HepG2 (cell line): ENCODE data around the gene CDRT4. TPM values are rescaled to one million over a fixed set of nuclear protein-coding genes. Genes with fewer than 3 reads are reported as not detected.

Source experiments
- ATAC-seq: fragments of 200-7000 bp; cut with Tn5 transposase; 3 replicates; pipeline ENCODE4 v1.9.1; 2020; ENCODE audit warnings: mild to moderate bottlenecking, moderate library complexity
- BruUV-seq: library from RNA; stranded (reverse); fragments of 400-500 nt; replicated peaks from 2 replicates; lab custom pipeline; 2021; lab: Mats Ljungman, UMichigan
- CTCF ChIA-PET: fragments of 300-600 bp; formaldehyde crosslinking; extraction: SDS; loops from one replicate; lab custom pipeline; 2021; ENCODE audit warnings: low total read pairs, inconsistent platforms, low intra/inter-chr PET ratio; lab: Yijun Ruan, JAX
- POLR2A ChIA-PET: fragments of 350-600 bp; sonication (Branson Sonifier 250); formaldehyde crosslinking; loops from one replicate; lab custom pipeline; 2020; ENCODE audit warnings: antibody characterized with exemption, inconsistent platforms; lab: Yijun Ruan, JAX
- DNase-seq: peaks from one replicate; pipeline ENCODE4 v3.0.0-alpha.2; 2015; ENCODE audit warnings: low spot score
- FAIRE-seq: peaks from 3 replicates; lab custom pipeline; 2011; peaks lifted over from hg19 to GRCh38; lab: Jason Lieb, UNC
- H2AFZ ChIP-seq: one replicate; pipeline ENCODE4 v1.6.1; 2011; ENCODE audit warnings: low read length, inconsistent platforms
- H3K27ac ChIP-seq: fragments of 300-600 bp; 3 replicates; pipeline ENCODE4 v1.8.0; 2011; ENCODE audit warnings: mixed run types, mild to moderate bottlenecking, mixed read lengths, low read length, inconsistent platforms; ENCODE audit not compliant: insufficient read depth; ENCODE audit errors: extremely low read length
- H3K27me3 ChIP-seq, 2 experiments: fragments of 200-600 bp in 1 of 2; 2 replicates in 1 of 2; 3 replicates in 1 of 2; pipeline versions ENCODE4 v1.6.0 to v1.8.0; 2011; ENCODE audit warnings: low read length in 2 of 2, mild to moderate bottlenecking in 2 of 2, moderate library complexity in 2 of 2, inconsistent platforms in 1 of 2; ENCODE audit not compliant: insufficient read depth in 2 of 2, control insufficient read depth in 1 of 2
- H3K36me3 ChIP-seq, 2 experiments: fragments of 200-600 bp in 1 of 2; replicated peaks in 1 of 2; 2 replicates in 1 of 2; 3 replicates in 1 of 2; pipeline versions ENCODE4 v1.5.1 to v1.8.0; 2011; ENCODE audit warnings: low read length in 2 of 2, inconsistent platforms in 1 of 2; ENCODE audit not compliant: insufficient read depth in 2 of 2, control insufficient read depth in 1 of 2
- H3K4me1 ChIP-seq: 2 replicates; pipeline ENCODE4 v1.5.1; 2012; ENCODE audit warnings: low read length, inconsistent platforms; ENCODE audit not compliant: insufficient read depth
- H3K4me2 ChIP-seq: 2 replicates; pipeline ENCODE4 v1.6.0; 2011; ENCODE audit warnings: low read depth, low read length, inconsistent platforms
- H3K4me3 ChIP-seq, 3 experiments: fragments of 200-600 bp in 1 of 3; sonication (generic), shearing (Covaris generic) in 1 of 3; replicated peaks in 1 of 3; 2 replicates each; pipeline ENCODE4 v1.5.1; 2011 to 2016; ENCODE audit warnings: low read length in 3 of 3, inconsistent platforms in 2 of 3, low read depth in 2 of 3, mild to moderate bottlenecking in 2 of 3, control low read depth in 1 of 3, mixed read lengths in 1 of 3; ENCODE audit not compliant: insufficient read depth in 1 of 3
- H3K79me2 ChIP-seq: one replicate; pipeline ENCODE4 v1.6.1; 2011; ENCODE audit warnings: low read length, inconsistent platforms; ENCODE audit not compliant: insufficient read depth
- H3K9ac ChIP-seq: 2 replicates; pipeline ENCODE4 v1.6.0; 2011; ENCODE audit warnings: mild to moderate bottlenecking, low read depth, low read length, inconsistent platforms; ENCODE audit not compliant: insufficient read depth
- H3K9me3 ChIP-seq: 2 replicates; pipeline ENCODE4 v1.5.1; 2012; ENCODE audit warnings: mild to moderate bottlenecking, low read length
- H4K20me1 ChIP-seq: 2 replicates; pipeline ENCODE4 v1.6.0; 2011; ENCODE audit warnings: inconsistent platforms, mild to moderate bottlenecking, low read length, moderate library complexity; ENCODE audit not compliant: insufficient read depth
- ARHGAP35 ChIP-seq: sonication (generic); formaldehyde crosslinking; IDR thresholded peaks from 2 replicates; pipeline ENCODE4 v1.9.0; 2022; ENCODE audit warnings: mild to moderate bottlenecking, inconsistent platforms, moderate library complexity, missing genetic modification reagents, borderline replicate concordance
- CTCF ChIP-seq: sonication (generic); formaldehyde crosslinking; IDR thresholded peaks from 2 replicates; pipeline ENCODE4 v1.5.0; 2020; ENCODE audit warnings: mild to moderate bottlenecking, missing genetic modification reagents, moderate library complexity
- KLF12 ChIP-seq: sonication (generic); formaldehyde crosslinking; IDR thresholded peaks from 2 replicates; pipeline ENCODE4 v1.4.0; 2020; ENCODE audit warnings: missing genetic modification reagents, borderline replicate concordance
- LCORL ChIP-seq, 2 experiments: fragments of 450-650 bp in 1 of 2; sonication (generic) in 1 of 2; formaldehyde crosslinking in 1 of 2; IDR thresholded peaks; 2 replicates each; pipeline versions ENCODE4 v1.5.0 to v1.6.1; 2017 to 2020; ENCODE audit warnings: antibody characterized with exemption in 1 of 2, missing genetic modification reagents in 1 of 2
- RAD21 ChIP-seq: fragments of 450-650 bp; formaldehyde crosslinking; IDR thresholded peaks from 2 replicates; pipeline ENCODE4 v1.5.0; 2020; ENCODE audit warnings: mild to moderate bottlenecking
- STAG1 ChIP-seq: sonication (generic); formaldehyde crosslinking; IDR thresholded peaks from 2 replicates; pipeline ENCODE4 v1.4.0; 2020; ENCODE audit warnings: missing genetic modification reagents
- XRCC5 ChIP-seq: fragments of 200-400 bp; formaldehyde crosslinking; optimal IDR thresholded peaks from 2 replicates; pipeline ENCODE3; 2017; ENCODE audit warnings: mild to moderate bottlenecking, low read length
- ZBTB33 ChIP-seq: sonication (generic); formaldehyde crosslinking; IDR thresholded peaks from 2 replicates; pipeline ENCODE4 v1.4.0; 2020; ENCODE audit warnings: missing genetic modification reagents
- ZNF101 ChIP-seq: sonication (generic); formaldehyde crosslinking; IDR thresholded peaks from 2 replicates; pipeline ENCODE4 v1.4.0; 2020; ENCODE audit warnings: mild to moderate bottlenecking, low read depth, missing genetic modification reagents, borderline replicate concordance
- ZNF350 ChIP-seq: sonication (generic); formaldehyde crosslinking; IDR thresholded peaks from 2 replicates; pipeline ENCODE4 v1.4.0; 2020; ENCODE audit warnings: mild to moderate bottlenecking, low read depth, missing genetic modification reagents, borderline replicate concordance
- ZSCAN5A ChIP-seq: sonication (generic); formaldehyde crosslinking; IDR thresholded peaks from 2 replicates; pipeline ENCODE4 v1.8.0; 2022; ENCODE audit warnings: mild to moderate bottlenecking, missing genetic modification reagents, borderline replicate concordance
- WGBS: methylation state at CpG from one replicate; pipeline ENCODE4 v1.1.6; 2017; ENCODE audit warnings: low lambda C conversion rate; 5-methylcytosine and 5-hydroxymethylcytosine counted together
- in situ Hi-C: cut with HindIII; loops from 2 replicates; pipeline ENCODE4 v1.10.0; 2017; ENCODE audit warnings: low pct_unique_long_range_greater_than_20kb; ENCODE audit not compliant: extremely low pct_ligation_motif_present
- intact Hi-C: fragments of 100-400 bp; cut with micrococcal nuclease; formaldehyde crosslinking; loops from one replicate; pipeline ENCODE4 v1.10.0; 2022; ENCODE audit not compliant: unreplicated experiment
- polyA plus RNA-seq, 8 experiments: library from polyadenylated mRNA; depleted of rRNA in 3 of 8; stranded (reverse) in 7 of 8; unstranded in 1 of 8; fragments of >200 nt; fragmentation: Illumina TruSeq in 4 of 8; extraction: Trizol in 4 of 8; gene quantifications; 2 replicates each; pipeline versions ENCODE4 v1.2.1 to v1.2.3, GENCODE V29; 2011 to 2016; ENCODE audit warnings: low read depth in 4 of 8, missing spikeins in 1 of 8, mixed read lengths in 1 of 8; ENCODE audit not compliant: insufficient read depth in 1 of 8
- total RNA-seq, 5 experiments: library from RNA; depleted of rRNA; stranded (reverse); fragments of >200 nt; fragmentation: Illumina TruSeq; extraction: Trizol; gene quantifications; 2 replicates each; pipeline ENCODE4 v1.2.3, GENCODE V29; 2016; ENCODE audit warnings: low read depth in 1 of 5

The CDRT4 gene
- total and polyA plus RNA-seq, 2 of the 13 experiments (the other 11 are each of a cell fraction or from before 2014, with no cell fraction given), result 5.8 to 12.1 TPM

- Histone ChIP-seq H3K27me3 (no peaks in the 10 kb centered on the region), H3K4me1 (no peaks in the 10 kb centered on the region), H4K20me1 (no peaks in the 10 kb centered on the region), H3K79me2 (no peaks in the 10 kb centered on the region), H3K9me3 (no peaks in the 10 kb centered on the region), H3K4me2 (no peak overlapping the region), H3K27ac (no peak overlapping the region), H2AFZ (no peak overlapping the region), H3K36me3 (peaks cover 16 to 36% of the 10 kb centered on the region in 2 experiments), H3K9ac (no peak overlapping the region), H3K4me3 (no peak overlapping the region)
- no peak for FAIRE-seq
- in situ Hi-C loops, result loop anchor here (5.0 kb wide), 1 partner anchor 241 kb away; no protein-coding TSS in a partner anchor
- DNase-seq, result no peak
- TF ChIP-seq ZNF350, result no peak
- no peak for TF ChIP-seq KLF12 (CRISPR knock-in tag)
- no peak for TF ChIP-seq ZSCAN5A
- no peak for TF ChIP-seq ARHGAP35 (CRISPR knock-in tag)
- ATAC-seq, result no peak
- POLR2A ChIA-PET, result no interaction called here
- CTCF ChIA-PET, result interaction anchor here (1.5 to 4.0 kb wide), 2 partner anchors 243 to 246 kb away, joined by 9 to 28 read pairs; no protein-coding TSS in a partner anchor
- no TSS peak for BruUV-seq
- intact Hi-C loops, result loop anchor here (1.0 kb wide), 1 partner anchor 243 kb away; no protein-coding TSS in a partner anchor
- WGBS, result 90% methylated on average over 2 of the region's 2 CpGs
Measured at GRCh38 chr17:15503731-15504130, 36.3 kb upstream of the CDRT4 start.

DNA sequence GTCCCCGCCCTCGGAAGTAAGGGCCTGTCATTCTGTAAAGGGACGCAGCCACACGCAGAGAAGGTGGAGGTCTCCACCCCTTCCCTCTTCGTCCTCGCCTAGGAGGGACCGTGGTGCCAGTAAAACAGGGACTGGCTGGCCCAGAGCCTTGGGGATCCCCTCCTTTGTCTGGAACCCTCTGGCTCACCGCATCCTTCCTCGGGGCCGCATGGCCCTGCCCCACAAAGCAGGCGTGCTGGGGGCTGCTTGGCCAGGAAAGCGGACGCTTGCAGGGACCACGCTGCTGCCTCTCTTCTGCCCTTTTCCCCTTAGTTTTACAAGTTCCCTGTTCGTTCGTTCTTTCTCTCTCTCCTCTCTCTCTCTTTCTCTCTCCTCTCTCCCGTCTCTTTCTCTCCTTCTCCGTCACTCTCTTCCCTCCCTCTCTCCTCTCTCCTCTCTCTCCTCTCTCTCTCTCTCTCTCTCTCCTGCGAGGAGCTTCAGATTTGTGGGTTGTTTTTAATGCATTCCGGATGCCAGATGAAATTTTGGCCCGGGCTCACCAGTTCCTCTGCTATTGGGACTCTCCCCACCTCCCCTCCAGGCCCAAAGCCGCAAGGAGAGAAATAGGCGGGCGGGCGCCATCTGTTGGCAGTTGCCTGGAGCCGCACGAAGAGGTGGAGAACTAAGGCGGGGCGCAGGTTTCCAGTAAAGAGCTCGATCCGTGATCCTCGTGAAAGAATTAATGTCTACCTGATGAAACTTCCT is 35.1 kb upstream of the CDRT4 start:
- Histone ChIP-seq H3K27me3 (no peaks in the 10 kb centered on the region), H3K27ac (no peak overlapping the region), H3K4me2 (no peak overlapping the region), H3K4me3 (no peak overlapping the region), H2AFZ (no peak overlapping the region), H3K4me1 (no peaks in the 10 kb centered on the region), H3K9me3 (no peaks in the 10 kb centered on the region), H4K20me1 (no peaks in the 10 kb centered on the region), H3K36me3 (peaks cover 16 to 41% of the 10 kb centered on the region in 2 experiments), H3K79me2 (no peaks in the 10 kb centered on the region), H3K9ac (no peak overlapping the region)
- intact Hi-C loops (loop anchor here (1.0 kb wide), 1 partner anchor 242 kb away; no protein-coding TSS in a partner anchor), in situ Hi-C loops (loop anchor here (5.0 kb wide), 1 partner anchor 240 kb away; no protein-coding TSS in a partner anchor)
- no peak for FAIRE-seq
- 82% methylated on average over 32 of the region's 32 CpGs for WGBS
- BruUV-seq, result no TSS peak
- CTCF ChIA-PET, result interaction anchor here (1.5 to 4.0 kb wide), 2 partner anchors 242 to 245 kb away, joined by 9 to 28 read pairs; no protein-coding TSS in a partner anchor
- POLR2A ChIA-PET, result interaction anchor here (0.7 kb wide), 1 partner anchor 241 kb away, joined by 4 read pairs; no protein-coding TSS in a partner anchor
- ATAC-seq, result peak; percentile 80
- peak; percentile 28 for DNase-seq
- peak; percentile 67 for TF ChIP-seq RAD21 (CRISPR knock-in tag)
- TF ChIP-seq ZBTB33 (CRISPR knock-in tag), result peak; percentile 92
- no peak for TF ChIP-seq LCORL (IDR thresholded peaks at IDR 0.05)
- TF ChIP-seq LCORL (CRISPR knock-in tag; IDR thresholded peaks at IDR 0.05), result no peak
- no peak for TF ChIP-seq ZNF101 (CRISPR knock-in tag)
- TF ChIP-seq STAG1 (CRISPR knock-in tag), result peak; percentile 75
- peak; percentile 77 for TF ChIP-seq CTCF (CRISPR knock-in tag)
- peak; percentile 24 for TF ChIP-seq XRCC5
